ENCODE measurements around the gene SCAMP5.

The SCAMP5 gene

GRCh38 chr15:74995182-74995778 lies at the start of gene SCAMP5:
SCAMP5 (plus strand) TSS chr15:74995563; CDS start chr15:75011840, 16,277 bp downstream.
- DNase-seq: peak; percentile 88 to 96

GRCh38 chr15:74950078-74950908 lies 45.1 kb upstream of the SCAMP5 start:
- peak; percentile 68 to 74 for DNase-seq

- DNase-seq: no peak
These were observed 44.4 kb upstream of the SCAMP5 start for GRCh38 chr15:74951006-74951405.

- no peak for DNase-seq
These were observed 40.8 kb upstream of the SCAMP5 start for GRCh38 chr15:74954515-74954914.

GRCh38 chr15:74955017-74955416 lies 40.3 kb upstream of the SCAMP5 start:
- DNase-seq: no peak

GRCh38 chr15:74955796-74956647 lies 39.3 kb upstream of the SCAMP5 start:
- peak; percentile 64 to 77 for DNase-seq

- DNase-seq: peak; percentile 41 to 78
These were observed 38.5 kb upstream of the SCAMP5 start, which contains the start of gene RPP25 for GRCh38 chr15:74956648-74957475. RPP25 (minus strand) TSS chr15:74956772; CDS start chr15:74956583, 189 bp downstream.

- no peak for DNase-seq
These were observed 37.8 kb upstream of the SCAMP5 start for GRCh38 chr15:74957476-74958035.

GRCh38 chr15:74958320-74958907 lies 36.9 kb upstream of the SCAMP5 start:
- DNase-seq: no peak

GRCh38 chr15:74958908-74959585 lies 36.3 kb upstream of the SCAMP5 start:
- DNase-seq: no peak

GRCh38 chr15:74959586-74959939 lies 35.8 kb upstream of the SCAMP5 start:
- no peak for DNase-seq

GRCh38 chr15:74960286-74960685 lies 35.1 kb upstream of the SCAMP5 start:
- no peak for DNase-seq

GRCh38 chr15:74960995-74961588 lies 34.3 kb upstream of the SCAMP5 start:
- DNase-seq: no peak

- no peak for DNase-seq
These were observed 33.7 kb upstream of the SCAMP5 start for GRCh38 chr15:74961616-74962015.

- no peak for DNase-seq
These were observed 33.1 kb upstream of the SCAMP5 start for GRCh38 chr15:74962219-74962618.

GRCh38 chr15:74962671-74963070 lies 32.7 kb upstream of the SCAMP5 start:
- DNase-seq: no peak

GRCh38 chr15:74963213-74963612 lies 32.1 kb upstream of the SCAMP5 start:
- DNase-seq: peak in 1 of 2 experiments; percentile 18

GRCh38 chr15:74964794-74965193 lies 30.6 kb upstream of the SCAMP5 start:
- DNase-seq: no peak

GRCh38 chr15:74967670-74968069 lies 27.7 kb upstream of the SCAMP5 start:
- DNase-seq: no peak

GRCh38 chr15:74976159-74976558 lies 19.2 kb upstream of the SCAMP5 start:
- no peak for DNase-seq

GRCh38 chr15:74977599-74977998 lies 17.8 kb upstream of the SCAMP5 start:
- no peak for DNase-seq
